Transverse colon (tissue), 4 donors: ENCODE measurements around the gene LINGO3.

Experiments
- CTCF ChIP-seq, 5 experiments: fragments of 200-600 bp in 3 of 5; fragments of 450-650 bp in 2 of 5; sonication (generic) in 3 of 5; IDR thresholded peaks; 1 replicate in 2 of 5; 2 replicates in 3 of 5; pipeline ENCODE4 v1.5.1; 2016 to 2017; ENCODE audit warnings: antibody characterized with exemption in 5 of 5, inconsistent platforms in 3 of 5, mild to moderate bottlenecking in 2 of 5, moderate library complexity in 1 of 5
- EP300 ChIP-seq: sonication (generic); formaldehyde crosslinking; IDR thresholded peaks from one replicate; pipeline ENCODE4 v1.6.1; 2017; ENCODE audit warnings: antibody characterized with exemption, low read depth
- POLR2A ChIP-seq: fragments of 450-650 bp; IDR thresholded peaks from one replicate; pipeline ENCODE4 v1.6.1; 2016; ENCODE audit warnings: antibody characterized with exemption, mild to moderate bottlenecking, moderate library complexity
- POLR2AphosphoS5 ChIP-seq, 3 donors: sonication (generic); formaldehyde crosslinking; IDR thresholded peaks; one replicate each; pipeline ENCODE4 v1.6.1; 2016; ENCODE audit warnings: antibody characterized with exemption in 3 of 3

- no peak for TF ChIP-seq POLR2AphosphoS5 (IDR thresholded peaks at IDR 0.05)
- no peak for TF ChIP-seq CTCF (IDR thresholded peaks at IDR 0.05)
- TF ChIP-seq EP300 = no peak
- no peak for TF ChIP-seq POLR2A
These were observed 21.6 kb upstream of the LINGO3 start for GRCh38 chr19:2329501-2329916.
